Mucosa of descending colon (tissue), 3 donors: ENCODE measurements around the gene RPRD2. TPM values are rescaled to one million over a fixed set of nuclear protein-coding genes. Genes with fewer than 3 reads are reported as not detected.

Experiments used
- ATAC-seq: fragments of 200-7000 bp; cut with Tn5 transposase; one replicate; pipeline ENCODE4 v1.9.1; 2020; ENCODE audit warnings: mild to moderate bottlenecking, moderate library complexity
- DNase-seq, 3 donors: peaks; one replicate each; pipeline ENCODE4 v3.0.0-alpha.2; 2020
- H3K36me3 ChIP-seq: fragments of 200-600 bp; one replicate; pipeline ENCODE4 v1.8.0; 2021; ENCODE audit warnings: low read depth, mild to moderate bottlenecking
- H3K4me1 ChIP-seq: fragments of 200-600 bp; one replicate; pipeline ENCODE4 v1.8.0; 2021; ENCODE audit warnings: low read depth, mild to moderate bottlenecking
- H3K4me3 ChIP-seq: fragments of 200-600 bp; one replicate; pipeline ENCODE4 v1.8.0; 2021; ENCODE audit warnings: mild to moderate bottlenecking
- H3K9me3 ChIP-seq: fragments of 200-600 bp; one replicate; pipeline ENCODE4 v1.8.0; 2021; ENCODE audit warnings: mild to moderate bottlenecking
- CTCF ChIP-seq: fragments of 200-600 bp; IDR thresholded peaks from one replicate; pipeline ENCODE4 v1.8.0; 2022; ENCODE audit warnings: antibody characterized with exemption, mild to moderate bottlenecking
- intact Hi-C, 2 donors: fragments of 100-400 bp; cut with DNase I in 1 of 2; cut with micrococcal nuclease in 1 of 2; formaldehyde crosslinking; loops; one replicate each; pipeline versions ENCODE4 v1.11.0 to v1.11.1; 2022; cut with DNase I, micrococcal nuclease
- total RNA-seq, 3 donors: library from RNA; stranded (reverse); fragmentation: NEBNext Ultra II Directional in 2 of 3; extraction: Animal tissue kit (Norgen Biotek cat#: 25700) in 2 of 3; gene quantifications; one replicate each; pipeline versions ENCODE4 v1.2.1 to v1.2.4, GENCODE V29; 2021 to 2023
- donor health status: DM: no; HTN: no; CAD: no; lungs with moderate emphysema.
- donor health status: DM: no; HTN: no; CAD: no.
- donor health status: DM: no; HTN: yes; CAD: no.

RPRD2 gene
- total RNA-seq, 3 donors from 2014 or later: 28.3 to 43.1 (median 32.4) TPM

GRCh38 chr1:150407330-150407729, 43.4 kb downstream of the RPRD2 start:
- Histone ChIP-seq H3K9me3 (no peaks in the 10 kb centered on the region), H3K4me3 (no peak overlapping the region), H3K36me3 (no peaks in the 10 kb centered on the region), H3K4me1 (peaks cover 33% of the 10 kb centered on the region)
- TF ChIP-seq CTCF: no peak
- DNase-seq (no peak), ATAC-seq (no peak)
- intact Hi-C loops: no loop called here

- ATAC-seq: no peak
- Histone ChIP-seq H3K4me3 (no peak overlapping the region), H3K4me1 (peaks cover 33% of the 10 kb centered on the region), H3K36me3 (no peaks in the 10 kb centered on the region), H3K9me3 (no peaks in the 10 kb centered on the region)
- DNase-seq: no peak
- TF ChIP-seq CTCF: no peak
- intact Hi-C loops: no loop called here
These were observed 44.9 kb downstream of the RPRD2 start for GRCh38 chr1:150408800-150409199.

- peak; percentile 52 for ATAC-seq
- no peak for TF ChIP-seq CTCF
- Histone ChIP-seq H3K4me1 (peaks cover 33% of the 10 kb centered on the region), H3K4me3 (no peak overlapping the region), H3K9me3 (no peaks in the 10 kb centered on the region), H3K36me3 (no peaks in the 10 kb centered on the region)
- DNase-seq: no peak
- intact Hi-C loops: no loop called here
These were observed 45.8 kb downstream of the RPRD2 start for GRCh38 chr1:150409504-150410362.

- peak; percentile 28 for ATAC-seq
- no peak for TF ChIP-seq CTCF
- H3K36me3 ChIP-seq: no peaks in the 10 kb centered on the region
- no peaks in the 10 kb centered on the region for H3K9me3 ChIP-seq
- intact Hi-C loops: no loop called here
- no peak overlapping the region for H3K4me3 ChIP-seq
- H3K4me1 ChIP-seq: peaks cover 27% of the 10 kb centered on the region
- DNase-seq: no peak
These were observed 46.7 kb downstream of the RPRD2 start for GRCh38 chr1:150410582-150411101.

GRCh38 chr1:150414592-150414991, 50.6 kb downstream of the RPRD2 start:
- H3K36me3 ChIP-seq: no peaks in the 10 kb centered on the region
- intact Hi-C loops: no loop called here
- no peak overlapping the region for H3K4me3 ChIP-seq
- TF ChIP-seq CTCF: no peak
- peaks cover 8% of the 10 kb centered on the region for H3K4me1 ChIP-seq
- no peaks in the 10 kb centered on the region for H3K9me3 ChIP-seq
- no peak for ATAC-seq
- no peak for DNase-seq
